HL-60 (cell line): ENCODE results near the gene RELN.

Experiments
- DNase-seq, 2 experiments: peaks; one replicate each; pipeline ENCODE4 v3.0.0-alpha.2; 2010 to 2020; ENCODE audit warnings: low read depth in 1 of 2, low spot score in 1 of 2
- H3K27ac ChIP-seq: fragments of 250-450 bp; sonication (Bioruptor Pico); replicated peaks from 2 replicates; pipeline ENCODE4 v1.5.1; 2020; ENCODE audit warnings: mild to moderate bottlenecking, moderate library complexity
- H3K27me3 ChIP-seq: fragments of 250-450 bp; sonication (Bioruptor Pico); 2 replicates; pipeline ENCODE4 v1.5.1; 2021; ENCODE audit warnings: mild to moderate bottlenecking, moderate library complexity; ENCODE audit not compliant: insufficient read depth, poor library complexity, severe bottlenecking
- H3K4me3 ChIP-seq: replicated peaks from 2 replicates; pipeline ENCODE4 v1.5.1; 2011; ENCODE audit warnings: mild to moderate bottlenecking, control low read depth, low read length; ENCODE audit not compliant: insufficient read depth
- CTCF ChIP-seq: IDR thresholded peaks from one replicate; pipeline ENCODE4 v1.5.1; 2011; ENCODE audit warnings: low read length, control low read depth, inconsistent platforms; ENCODE audit not compliant: insufficient read depth
- GABPA ChIP-seq: IDR thresholded peaks from 2 replicates; pipeline ENCODE4 v1.6.1; 2012; ENCODE audit warnings: low read depth
- POLR2AphosphoS5 ChIP-seq: IDR thresholded peaks from 2 replicates; pipeline ENCODE4 v1.6.1; 2012; ENCODE audit warnings: low read depth
- REST ChIP-seq: IDR thresholded peaks from 2 replicates; pipeline ENCODE4 v1.6.1; 2012; ENCODE audit warnings: low read depth; ENCODE audit not compliant: insufficient replicate concordance
- SPI1 ChIP-seq: IDR thresholded peaks from 2 replicates; pipeline ENCODE4 v1.6.1; 2012; ENCODE audit warnings: low read depth, mild to moderate bottlenecking, borderline replicate concordance

RELN gene

GRCh38 chr7:103929901-103930311 is 59.6 kb downstream of the RELN start:
- H3K27me3 ChIP-seq: no peaks in the 10 kb centered on the region
- no peak for DNase-seq
- H3K27ac ChIP-seq: no peak overlapping the region
- TF ChIP-seq SPI1 (no peak), CTCF (no peak), REST (no peak), GABPA (no peak), POLR2AphosphoS5 (no peak)
- H3K4me3 ChIP-seq: no peak overlapping the region

- no peak overlapping the region for H3K4me3 ChIP-seq
- TF ChIP-seq GABPA (no peak), POLR2AphosphoS5 (no peak), REST (no peak), SPI1 (no peak), CTCF (no peak)
- H3K27ac ChIP-seq: no peak overlapping the region
- no peak for DNase-seq
- no peaks in the 10 kb centered on the region for H3K27me3 ChIP-seq
Measured at GRCh38 chr7:103928581-103928980, 60.9 kb downstream of the RELN start.

GRCh38 chr7:103924184-103924583 is 65.3 kb downstream of the RELN start:
- no peak overlapping the region for H3K4me3 ChIP-seq

More at GRCh38 chr7:103924184-103924583, 65.3 kb downstream of the RELN start:
- TF ChIP-seq REST: no peak
- TF ChIP-seq SPI1: no peak
- no peak for TF ChIP-seq CTCF
- no peak for TF ChIP-seq POLR2AphosphoS5
- no peak for TF ChIP-seq GABPA
- Histone ChIP-seq H3K27ac (no peak overlapping the region), H3K27me3 (peaks cover 3% of the 10 kb centered on the region)
- DNase-seq: no peak
